ENCODE results near the gene SLC6A1.

The SLC6A1 gene

DNA sequence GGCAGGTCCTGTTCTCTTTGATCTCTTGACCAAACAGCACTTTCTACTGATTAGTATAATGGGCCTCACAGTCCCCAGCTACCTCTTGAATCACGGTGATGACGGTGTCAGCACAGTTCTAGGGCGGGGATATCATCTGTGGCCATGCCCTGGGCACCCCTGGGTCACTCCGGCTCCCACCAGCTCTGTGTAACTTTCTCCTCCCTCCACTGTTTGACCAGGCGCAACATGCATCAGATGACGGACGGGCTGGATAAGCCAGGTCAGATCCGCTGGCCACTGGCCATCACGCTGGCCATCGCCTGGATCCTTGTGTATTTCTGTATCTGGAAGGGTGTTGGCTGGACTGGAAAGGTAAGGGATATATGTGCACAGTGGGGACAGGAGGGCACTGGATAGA lies 29.6 kb downstream of the SLC6A1 start:
- no peak overlapping the region for H3K27ac ChIP-seq
- TF ChIP-seq CTCF (conservative IDR thresholded peaks at IDR 0.05) = no peak

- no peak for TF ChIP-seq CTCF (conservative IDR thresholded peaks at IDR 0.05)
- no peak overlapping the region for H3K27ac ChIP-seq
Measured at GRCh38 chr3:11024181-11024580, 31.6 kb downstream of the SLC6A1 start.

DNA sequence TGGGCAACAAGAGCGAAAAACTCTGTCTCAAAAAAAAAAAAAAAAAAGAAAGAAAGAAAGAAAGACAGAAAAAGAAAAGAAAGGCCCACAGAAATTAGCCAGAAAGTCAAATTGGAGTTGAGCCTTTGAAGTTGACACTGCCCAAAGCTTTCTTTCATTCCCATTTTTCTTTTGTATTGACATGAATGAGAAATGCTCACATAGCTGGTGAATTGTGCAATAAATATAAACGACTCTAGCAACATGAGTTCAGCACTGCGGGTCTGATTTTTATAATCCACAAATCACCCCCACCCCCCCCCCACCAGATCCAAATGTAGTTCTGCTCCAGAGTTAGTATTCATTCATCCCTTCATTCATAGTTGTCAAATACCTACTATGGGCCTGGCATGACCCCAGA lies 37.4 kb downstream of the SLC6A1 start:
- no peak overlapping the region for H3K27ac ChIP-seq
- no peak for TF ChIP-seq CTCF (conservative IDR thresholded peaks at IDR 0.05)

GRCh38 chr3:11033871-11034270 lies 41.3 kb downstream of the SLC6A1 start:
- no peak for TF ChIP-seq CTCF (conservative IDR thresholded peaks at IDR 0.05)
- no peak overlapping the region for H3K27ac ChIP-seq

- TF ChIP-seq CTCF (conservative IDR thresholded peaks at IDR 0.05) = no peak
- no peak overlapping the region for H3K27ac ChIP-seq
Measured at GRCh38 chr3:11034309-11034985, 41.9 kb downstream of the SLC6A1 start.

- no peak for TF ChIP-seq CTCF (conservative IDR thresholded peaks at IDR 0.05)
- H3K27ac ChIP-seq = no peak overlapping the region
Measured at GRCh38 chr3:11035757-11036505, 43.4 kb downstream of the SLC6A1 start.

- TF ChIP-seq CTCF (conservative IDR thresholded peaks at IDR 0.05) = no peak
Measured at GRCh38 chr3:11037241-11037873, 44.8 kb downstream of the SLC6A1 start.

More at GRCh38 chr3:11037241-11037873, 44.8 kb downstream of the SLC6A1 start:
- no peak overlapping the region for H3K27ac ChIP-seq

Measured in VCaP (cell line).